GM12874 (cell line): ENCODE results near the gene SAMD1.

Experiments used
- CTCF ChIP-seq: IDR thresholded peaks from 2 replicates; pipeline ENCODE4 v1.5.1; 2011; ENCODE audit warnings: low read depth, mild to moderate bottlenecking, control low read depth, low read length, moderate library complexity; ENCODE audit not compliant: insufficient read depth

SAMD1 gene

GRCh38 chr19:14102756-14103155, 12.2 kb upstream of the SAMD1 start:
- TF ChIP-seq CTCF: no peak

DNA sequence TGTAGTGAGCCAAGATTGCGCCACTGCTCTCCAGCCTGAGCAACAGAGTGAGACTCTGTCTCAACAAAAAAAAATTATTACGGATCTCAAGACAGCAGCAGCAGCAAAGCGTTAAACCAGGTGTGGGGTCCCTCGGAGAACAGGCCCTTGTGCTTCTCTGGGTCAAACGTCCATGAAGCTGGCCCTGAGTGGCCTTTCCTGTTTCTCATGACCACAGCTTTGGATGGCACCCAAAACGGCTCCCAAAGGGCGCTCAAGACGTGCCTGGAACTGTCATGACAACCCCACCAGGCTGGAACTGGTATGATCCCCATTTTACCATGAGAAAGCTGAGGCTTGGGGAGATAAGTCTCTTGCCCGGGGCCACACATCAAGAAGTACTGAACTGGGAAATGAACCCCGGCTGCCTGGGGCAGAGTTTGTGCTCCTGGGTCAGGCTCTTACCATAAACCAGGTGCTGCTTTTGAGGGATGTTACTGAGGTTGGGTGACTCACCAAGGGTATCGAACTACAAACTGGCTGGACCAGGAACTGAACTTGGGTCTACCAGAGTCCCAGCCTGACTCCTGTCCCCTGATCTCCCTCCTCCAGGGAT, 11.6 kb upstream of the SAMD1 start:
- no peak for TF ChIP-seq CTCF

GRCh38 chr19:14101003-14101545, 10.5 kb upstream of the SAMD1 start:
- TF ChIP-seq CTCF: no peak

DNA sequence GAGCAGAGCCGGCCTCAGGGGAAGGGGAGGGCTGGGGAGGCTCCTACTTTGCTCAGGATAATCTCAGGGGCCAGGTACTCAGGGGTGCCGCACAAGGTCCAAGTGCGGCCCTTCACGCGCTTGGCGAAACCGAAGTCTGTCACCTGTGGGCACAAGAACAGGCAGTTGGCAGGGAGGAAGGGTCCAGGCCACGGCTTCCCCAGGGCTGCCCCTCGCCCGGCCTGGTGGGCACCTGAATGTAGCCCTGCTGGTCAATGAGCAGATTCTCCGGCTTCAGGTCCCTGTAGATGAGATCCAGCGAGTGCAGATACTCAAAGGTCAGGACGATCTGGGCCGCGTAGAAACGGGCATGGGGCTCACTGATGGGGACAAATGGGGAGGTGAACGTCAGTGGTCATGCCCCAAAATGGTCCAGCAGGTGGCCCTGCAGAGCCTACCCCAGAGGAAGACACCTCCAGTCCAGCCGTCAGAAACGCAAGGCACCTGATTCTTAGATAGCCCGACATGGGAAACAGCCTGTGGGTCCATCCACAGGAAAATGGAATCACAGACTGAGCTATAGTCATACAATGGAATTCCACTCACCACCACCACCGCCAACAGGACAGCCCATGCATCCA, 7.1 kb upstream of the SAMD1 start:
- 0 out of 2 replicates have a peak, but pooled peaks have one; percentile 3 for TF ChIP-seq CTCF

DNA sequence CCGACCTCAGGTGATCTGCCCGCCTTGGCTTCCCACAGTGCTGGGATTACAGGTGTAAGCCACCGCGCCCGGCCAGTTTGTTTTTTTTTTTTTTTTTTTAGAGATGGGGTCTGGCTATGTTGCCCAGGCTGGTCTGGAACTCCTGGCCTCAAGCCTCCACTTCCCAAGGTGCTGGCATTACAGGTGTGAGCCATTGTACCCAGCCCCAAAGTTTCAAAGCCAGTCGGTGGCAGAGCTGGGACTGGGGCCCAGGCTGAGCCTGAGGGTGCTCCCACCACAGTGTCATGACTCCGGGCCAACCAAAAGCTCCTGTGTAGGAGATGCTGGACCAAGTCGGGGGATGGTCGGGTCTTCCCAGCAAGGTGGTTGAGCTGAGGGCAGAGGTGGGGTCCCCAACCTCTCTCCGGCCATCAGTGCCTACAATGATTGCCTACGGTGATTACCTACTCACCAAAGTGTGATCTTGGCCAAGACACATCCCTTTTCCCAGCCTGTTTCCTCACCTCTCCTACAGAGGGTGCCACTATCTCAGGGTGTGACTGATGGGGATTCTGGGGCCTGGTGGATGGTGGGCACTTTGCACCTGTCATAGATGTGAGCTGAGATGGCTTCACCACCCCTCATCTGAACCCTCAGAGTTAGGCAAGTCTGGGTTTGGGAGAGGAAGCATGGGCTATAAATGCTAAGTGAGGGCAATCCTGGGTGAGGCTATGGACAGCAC, 5.9 kb upstream of the SAMD1 start:
- no peak for TF ChIP-seq CTCF

- TF ChIP-seq CTCF: no peak
These were observed 4.3 kb upstream of the SAMD1 start for GRCh38 chr19:14094854-14095253.

- no peak for TF ChIP-seq CTCF
These were observed 2.7 kb upstream of the SAMD1 start for GRCh38 chr19:14093117-14093823.
